Common myeloid progenitor, CD34-positive (primary cell): Measurements from ENCODE around the gene SEC14L1.

Source experiments
- CTCF ChIA-PET: fragments of 350-600 bp; sonication (Branson Sonifier 250); formaldehyde crosslinking; loops from one replicate; lab custom pipeline; 2021; ENCODE audit warnings: antibody characterized with exemption; lab: Charles Lee
- POLR2A ChIA-PET: fragments of 350-600 bp; sonication (Branson Sonifier 250); formaldehyde crosslinking; loops from one replicate; lab custom pipeline; 2021; ENCODE audit warnings: antibody characterized with exemption; lab: Charles Lee
- DNase-seq, 3 donors: peaks; one replicate each; pipeline versions ENCODE4 v3.0.0 to v3.0.0-alpha.2; 2013
- H3K27ac ChIP-seq, 2 experiments: 1 replicate in 1 of 2; 2 replicates in 1 of 2; pipeline ENCODE4 v1.7.0; 2013; ENCODE audit warnings: inconsistent platforms in 2 of 2, low read length in 2 of 2, mild to moderate bottlenecking in 2 of 2, low read depth in 1 of 2, moderate library complexity in 1 of 2; ENCODE audit not compliant: severe bottlenecking in 2 of 2, insufficient read depth in 1 of 2, poor library complexity in 1 of 2
- H3K27me3 ChIP-seq, 5 experiments: replicated peaks in 2 of 5; 1 replicate in 3 of 5; 2 replicates in 2 of 5; pipeline versions ENCODE4 v1.6.1 to v1.7.0; 2013; ENCODE audit warnings: low read length in 4 of 5, mild to moderate bottlenecking in 2 of 5, moderate library complexity in 2 of 5, inconsistent platforms in 1 of 5; ENCODE audit not compliant: insufficient read depth in 5 of 5, control insufficient read depth in 4 of 5
- H3K36me3 ChIP-seq, 4 experiments: 1 replicate in 2 of 4; 2 replicates in 2 of 4; pipeline versions ENCODE4 v1.6.1 to v1.7.0; 2013; ENCODE audit warnings: low read length in 3 of 4, control low read depth in 1 of 4, mild to moderate bottlenecking in 1 of 4; ENCODE audit not compliant: control insufficient read depth in 4 of 4, insufficient read depth in 4 of 4
- H3K4me1 ChIP-seq, 4 experiments: 1 replicate in 3 of 4; 2 replicates in 1 of 4; pipeline versions ENCODE4 v1.6.1 to v1.7.1; 2013; ENCODE audit warnings: low read length in 3 of 4, mild to moderate bottlenecking in 3 of 4, control low read depth in 1 of 4, inconsistent platforms in 1 of 4, moderate library complexity in 1 of 4; ENCODE audit not compliant: control insufficient read depth in 4 of 4, insufficient read depth in 4 of 4; ENCODE audit errors: control extremely low read depth in 1 of 4
- H3K4me3 ChIP-seq, 7 experiments: 1 replicate in 4 of 7; 2 replicates in 3 of 7; pipeline versions ENCODE4 v1.5.1 to v1.7.0; 2013; ENCODE audit warnings: mild to moderate bottlenecking in 7 of 7, low read length in 6 of 7, moderate library complexity in 6 of 7, inconsistent platforms in 2 of 7, low read depth in 2 of 7, control low read depth in 1 of 7; ENCODE audit not compliant: insufficient read depth in 4 of 7, control insufficient read depth in 1 of 7; ENCODE audit errors: extremely low read depth in 1 of 7
- H3K9me3 ChIP-seq, 5 experiments: 1 replicate in 4 of 5; 2 replicates in 1 of 5; pipeline versions ENCODE4 v1.6.1 to v1.7.1; 2013; ENCODE audit warnings: low read length in 4 of 5, mild to moderate bottlenecking in 2 of 5, inconsistent platforms in 1 of 5, low read depth in 1 of 5, moderate library complexity in 1 of 5; ENCODE audit not compliant: control insufficient read depth in 4 of 5, insufficient read depth in 2 of 5; ENCODE audit errors: control extremely low read depth in 1 of 5
- WGBS: methylation state at CpG from one replicate; pipeline ENCODE4 v1.1.5; 2013; ENCODE audit not compliant: insufficient coverage; 5-methylcytosine and 5-hydroxymethylcytosine counted together

The SEC14L1 gene

GRCh38 chr17:77214328-77214727, 73.6 kb downstream of the SEC14L1 start:
- CTCF ChIA-PET, result interaction anchor here (0.8 to 4.8 kb wide), 24 partner anchors 9 to 282 kb away, joined by 3 to 38 read pairs (median 4); no protein-coding TSS in a partner anchor
- 98% methylated on average over 7 of the region's 12 CpGs for WGBS
- POLR2A ChIA-PET, result no interaction called here
- H3K27me3 ChIP-seq, result no peaks in the 10 kb centered on the region
- DNase-seq, result no peak
- H3K4me1 ChIP-seq, result peaks cover 0 to 2% (median 0%) of the 10 kb centered on the region in 4 experiments
- H3K36me3 ChIP-seq, result peaks cover 22 to 78% (median 57%) of the 10 kb centered on the region in 4 experiments
- H3K9me3 ChIP-seq, result no peaks in the 10 kb centered on the region
- H3K4me3 ChIP-seq, result no peak overlapping the region
- no peak overlapping the region for H3K27ac ChIP-seq

- Histone ChIP-seq H3K27ac (no peak overlapping the region), H3K9me3 (no peaks in the 10 kb centered on the region), H3K36me3 (peaks cover 19 to 74% (median 55%) of the 10 kb centered on the region in 4 experiments), H3K27me3 (no peaks in the 10 kb centered on the region), H3K4me3 (no peak overlapping the region), H3K4me1 (peaks cover 0 to 2% (median 0%) of the 10 kb centered on the region in 4 experiments)
- peak; percentile 76 to 85 (median 84) for DNase-seq
- WGBS, result 62% methylated on average over 10 of the region's 11 CpGs
- ChIA-PET CTCF (interaction anchor here (0.8 to 4.8 kb wide), 26 partner anchors 9 to 282 kb away, joined by 3 to 38 read pairs (median 4); no protein-coding TSS in a partner anchor), POLR2A (interaction anchor here (0.5 kb wide), 1 partner anchor 126 kb away, joined by 3 read pairs; no protein-coding TSS in a partner anchor)
These were observed 74.0 kb downstream of the SEC14L1 start for GRCh38 chr17:77214743-77215142.

GRCh38 chr17:77215281-77215680, 74.5 kb downstream of the SEC14L1 start:
- Histone ChIP-seq H3K27ac (no peak overlapping the region), H3K4me3 (no peak overlapping the region), H3K4me1 (peaks cover 0 to 2% (median 0%) of the 10 kb centered on the region in 4 experiments), H3K9me3 (no peaks in the 10 kb centered on the region), H3K27me3 (no peaks in the 10 kb centered on the region), H3K36me3 (peaks cover 17 to 68% (median 51%) of the 10 kb centered on the region in 4 experiments)
- CTCF ChIA-PET, result interaction anchor here (0.8 to 4.8 kb wide), 24 partner anchors 8 to 281 kb away, joined by 3 to 38 read pairs (median 4); no protein-coding TSS in a partner anchor
- no peak for DNase-seq
- POLR2A ChIA-PET, result interaction anchor here (0.5 kb wide), 1 partner anchor 127 kb away, joined by 3 read pairs; no protein-coding TSS in a partner anchor
- 96% methylated on average over 16 of the region's 16 CpGs for WGBS

GRCh38 chr17:77216486-77216885, 75.7 kb downstream of the SEC14L1 start:
- POLR2A ChIA-PET, result interaction anchor here (1.0 kb wide), 1 partner anchor 128 kb away, joined by 4 read pairs; no protein-coding TSS in a partner anchor
- Histone ChIP-seq H3K27ac (no peak overlapping the region), H3K4me3 (no peak overlapping the region), H3K36me3 (peaks cover 16 to 56% (median 39%) of the 10 kb centered on the region in 4 experiments), H3K9me3 (no peaks in the 10 kb centered on the region), H3K4me1 (peaks cover 0 to 2% (median 0%) of the 10 kb centered on the region in 4 experiments), H3K27me3 (no peaks in the 10 kb centered on the region)
- CTCF ChIA-PET, result interaction anchor here (1.0 to 4.8 kb wide), 3 partner anchors 19 to 91 kb away, joined by 3 to 38 read pairs (median 4); no protein-coding TSS in a partner anchor
- WGBS, result 100% methylated on average over 2 of the region's 5 CpGs
- DNase-seq, result no peak

- DNase-seq, result no peak
- Histone ChIP-seq H3K4me1 (peaks cover 0 to 2% (median 0%) of the 10 kb centered on the region in 4 experiments), H3K27me3 (no peaks in the 10 kb centered on the region), H3K9me3 (no peaks in the 10 kb centered on the region), H3K36me3 (peaks cover 14 to 50% (median 33%) of the 10 kb centered on the region in 4 experiments), H3K27ac (no peak overlapping the region), H3K4me3 (no peak overlapping the region)
- WGBS, result 99% methylated on average over 11 of the region's 11 CpGs
- POLR2A ChIA-PET, result interaction anchor here (1.0 kb wide), 1 partner anchor 129 kb away, joined by 4 read pairs; no protein-coding TSS in a partner anchor
- CTCF ChIA-PET, result interaction anchor here (0.9 to 1.4 kb wide), 2 partner anchors 18 to 129 kb away, joined by 3 read pairs; no protein-coding TSS in a partner anchor
These were observed 76.4 kb downstream of the SEC14L1 start for GRCh38 chr17:77217123-77217522.

- no peaks in the 10 kb centered on the region for H3K27me3 ChIP-seq
- H3K36me3 ChIP-seq, result peaks cover 12 to 46% (median 30%) of the 10 kb centered on the region in 4 experiments
- no peak overlapping the region for H3K27ac ChIP-seq
- no peaks in the 10 kb centered on the region for H3K9me3 ChIP-seq
- no peak for DNase-seq
- WGBS, result 91% methylated on average over 7 of the region's 11 CpGs
- CTCF ChIA-PET, result interaction anchor here (0.9 to 1.4 kb wide), 2 partner anchors 18 to 130 kb away, joined by 3 read pairs; no protein-coding TSS in a partner anchor
- H3K4me1 ChIP-seq, result peaks cover 0 to 2% (median 0%) of the 10 kb centered on the region in 4 experiments
- no peak overlapping the region for H3K4me3 ChIP-seq
- POLR2A ChIA-PET, result no interaction called here
These were observed 76.8 kb downstream of the SEC14L1 start for GRCh38 chr17:77217566-77217965.

GRCh38 chr17:77218902-77219301, 78.1 kb downstream of the SEC14L1 start:
- POLR2A ChIA-PET, result interaction anchor here (0.6 kb wide), 2 partner anchors 328 to 708 kb away, joined by 3 to 4 read pairs; no protein-coding TSS in a partner anchor
- WGBS, result 93% methylated on average over 9 of the region's 10 CpGs
- Histone ChIP-seq H3K4me3 (no peak overlapping the region), H3K27ac (no peak overlapping the region), H3K27me3 (no peaks in the 10 kb centered on the region), H3K9me3 (no peaks in the 10 kb centered on the region), H3K36me3 (peaks cover 5 to 32% (median 24%) of the 10 kb centered on the region in 4 experiments), H3K4me1 (peaks cover 0 to 2% (median 0%) of the 10 kb centered on the region in 4 experiments)
- CTCF ChIA-PET, result no interaction called here
- no peak for DNase-seq
